Colonic mucosa (tissue), 4 donors: Measurements from ENCODE around the gene SLFNL1. TPM values are rescaled to one million over a fixed set of nuclear protein-coding genes. Genes with fewer than 3 reads are reported as not detected.

ENCODE experiments used
- DNase-seq: peaks from one replicate; pipeline ENCODE4 v3.0.0-alpha.2; 2020
- H3K27ac ChIP-seq: fragments of 200-600 bp; one replicate; pipeline ENCODE4 v1.8.0; 2021
- H3K27me3 ChIP-seq: fragments of 200-600 bp; one replicate; pipeline ENCODE4 v1.8.0; 2021
- H3K36me3 ChIP-seq: fragments of 200-600 bp; one replicate; pipeline ENCODE4 v1.8.0; 2021
- H3K4me1 ChIP-seq: fragments of 200-600 bp; one replicate; pipeline ENCODE4 v1.8.0; 2021; ENCODE audit warnings: mild to moderate bottlenecking
- H3K4me3 ChIP-seq: fragments of 200-600 bp; one replicate; pipeline ENCODE4 v1.8.0; 2021
- H3K9ac ChIP-seq, 2 donors: one replicate each; pipeline ENCODE4 v1.7.0; 2013; ENCODE audit warnings: control low read depth in 2 of 2, low read depth in 2 of 2, low read length in 2 of 2
- H3K9me3 ChIP-seq: fragments of 200-600 bp; one replicate; pipeline ENCODE4 v1.8.0; 2021
- intact Hi-C: fragments of 100-400 bp; cut with DNase I; formaldehyde crosslinking; loops from one replicate; pipeline ENCODE4 v1.14.1; 2022
- total RNA-seq, 2 donors: library from RNA; stranded (reverse); fragmentation: NEBNext Ultra II Directional in 1 of 2; extraction: Animal tissue kit (Norgen Biotek cat#: 25700) in 1 of 2; gene quantifications; one replicate each; pipeline ENCODE4 v1.2.1, GENCODE V29; 2021
- TF ChIP-seq, protein P1 (sequence below): fragments of 200-600 bp; IDR thresholded peaks from one replicate; pipeline ENCODE4 v1.8.0; 2022; ENCODE audit warnings: antibody characterized with exemption, mild to moderate bottlenecking
- donor health status: healthy.
- donor health status: DM: no; HTN: no; CAD: no.
- donor health status: DM: no; HTN: no; CAD: no.

Gene SLFNL1
- total RNA-seq, 2 donors from 2014 or later, result 0.27 to 0.30 TPM

- Histone ChIP-seq H3K4me1 (no peaks in the 10 kb centered on the region), H3K9ac (no peak overlapping the region), H3K4me3 (no peak overlapping the region), H3K36me3 (peaks cover 4% of the 10 kb centered on the region), H3K27ac (no peak overlapping the region), H3K9me3 (no peaks in the 10 kb centered on the region), H3K27me3 (no peaks in the 10 kb centered on the region)
- DNase-seq, result no peak
- TF ChIP-seq, protein P1, sequence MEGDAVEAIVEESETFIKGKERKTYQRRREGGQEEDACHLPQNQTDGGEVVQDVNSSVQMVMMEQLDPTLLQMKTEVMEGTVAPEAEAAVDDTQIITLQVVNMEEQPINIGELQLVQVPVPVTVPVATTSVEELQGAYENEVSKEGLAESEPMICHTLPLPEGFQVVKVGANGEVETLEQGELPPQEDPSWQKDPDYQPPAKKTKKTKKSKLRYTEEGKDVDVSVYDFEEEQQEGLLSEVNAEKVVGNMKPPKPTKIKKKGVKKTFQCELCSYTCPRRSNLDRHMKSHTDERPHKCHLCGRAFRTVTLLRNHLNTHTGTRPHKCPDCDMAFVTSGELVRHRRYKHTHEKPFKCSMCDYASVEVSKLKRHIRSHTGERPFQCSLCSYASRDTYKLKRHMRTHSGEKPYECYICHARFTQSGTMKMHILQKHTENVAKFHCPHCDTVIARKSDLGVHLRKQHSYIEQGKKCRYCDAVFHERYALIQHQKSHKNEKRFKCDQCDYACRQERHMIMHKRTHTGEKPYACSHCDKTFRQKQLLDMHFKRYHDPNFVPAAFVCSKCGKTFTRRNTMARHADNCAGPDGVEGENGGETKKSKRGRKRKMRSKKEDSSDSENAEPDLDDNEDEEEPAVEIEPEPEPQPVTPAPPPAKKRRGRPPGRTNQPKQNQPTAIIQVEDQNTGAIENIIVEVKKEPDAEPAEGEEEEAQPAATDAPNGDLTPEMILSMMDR, result no peak
- intact Hi-C loops, result no loop called here
These were observed 6.1 kb downstream of the SLFNL1 start for GRCh38 chr1:41015281-41015896.

DNA sequence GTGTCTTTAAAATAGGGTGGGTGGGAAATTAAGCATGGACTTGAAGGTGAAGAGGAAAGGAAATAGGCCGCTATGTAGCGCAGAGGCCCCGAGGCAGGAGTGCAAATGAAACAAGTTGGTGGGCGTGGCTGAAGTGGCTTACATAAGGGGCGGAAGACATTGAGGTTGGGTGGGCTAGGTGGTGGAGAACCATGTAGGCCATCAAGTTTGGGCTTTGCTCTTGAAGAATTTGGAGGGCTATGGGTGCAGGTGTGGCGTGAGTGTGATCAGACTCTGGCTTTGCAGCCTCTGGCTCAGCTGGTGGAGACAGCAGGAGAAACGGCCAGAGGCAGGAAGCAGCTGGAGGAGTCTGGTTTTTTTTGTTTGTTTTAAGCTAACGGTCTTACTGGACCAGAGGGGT, 6.7 kb downstream of the SLFNL1 start:
- H3K4me3 ChIP-seq, result no peak overlapping the region
- no peaks in the 10 kb centered on the region for H3K9me3 ChIP-seq
- H3K9ac ChIP-seq, result no peak overlapping the region
- intact Hi-C loops, result no loop called here
- no peak for DNase-seq
- TF ChIP-seq, protein P1, result no peak
- H3K36me3 ChIP-seq, result peaks cover 4% of the 10 kb centered on the region
- no peaks in the 10 kb centered on the region for H3K4me1 ChIP-seq
- no peaks in the 10 kb centered on the region for H3K27me3 ChIP-seq
- H3K27ac ChIP-seq, result no peak overlapping the region

DNA sequence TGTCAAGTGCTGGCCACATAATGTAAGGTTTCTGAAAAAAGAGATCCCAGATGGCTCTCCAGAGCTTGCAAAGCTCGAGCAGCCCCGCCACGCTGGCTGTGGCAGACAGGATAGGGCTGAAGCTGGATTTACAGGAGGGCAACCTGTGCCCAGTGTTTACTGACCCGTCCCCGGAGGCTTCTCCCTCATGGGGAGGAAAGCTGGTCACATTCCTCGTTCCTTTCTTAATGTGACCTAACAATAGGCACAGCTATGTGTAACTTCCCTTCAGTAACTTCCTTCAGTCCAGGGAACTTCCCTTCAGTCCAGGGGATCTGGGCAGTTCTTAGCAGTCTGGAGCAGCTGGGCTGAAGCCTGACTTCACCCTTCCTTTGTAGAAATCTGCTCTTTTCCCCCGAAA, 7.7 kb downstream of the SLFNL1 start:
- intact Hi-C loops, result no loop called here
- DNase-seq, result no peak
- Histone ChIP-seq H3K36me3 (peaks cover 4% of the 10 kb centered on the region), H3K27ac (no peak overlapping the region), H3K9me3 (no peaks in the 10 kb centered on the region), H3K4me1 (no peaks in the 10 kb centered on the region), H3K4me3 (no peak overlapping the region), H3K27me3 (no peaks in the 10 kb centered on the region), H3K9ac (no peak overlapping the region)
- TF ChIP-seq, protein P1, result no peak

GRCh38 chr1:41013024-41013423, 8.5 kb downstream of the SLFNL1 start:
- H3K9me3 ChIP-seq, result no peaks in the 10 kb centered on the region
- no peak overlapping the region for H3K9ac ChIP-seq
- no peak overlapping the region for H3K27ac ChIP-seq
- TF ChIP-seq, protein P1, result no peak
- intact Hi-C loops, result no loop called here
- DNase-seq, result no peak
- H3K27me3 ChIP-seq, result no peaks in the 10 kb centered on the region
- H3K4me3 ChIP-seq, result no peak overlapping the region
- no peaks in the 10 kb centered on the region for H3K4me1 ChIP-seq
- peaks cover 4% of the 10 kb centered on the region for H3K36me3 ChIP-seq

- no peaks in the 10 kb centered on the region for H3K9me3 ChIP-seq
- no peak overlapping the region for H3K4me3 ChIP-seq
- H3K27ac ChIP-seq, result no peak overlapping the region
- DNase-seq, result no peak
- intact Hi-C loops, result no loop called here
- H3K9ac ChIP-seq, result no peak overlapping the region
- no peaks in the 10 kb centered on the region for H3K4me1 ChIP-seq
- H3K27me3 ChIP-seq, result no peaks in the 10 kb centered on the region
- H3K36me3 ChIP-seq, result peaks cover 4% of the 10 kb centered on the region
- TF ChIP-seq, protein P1, result no peak
These were observed 11.2 kb downstream of the SLFNL1 start for GRCh38 chr1:41010345-41010744.
